Measurements from ENCODE around the gene TPSAB1. TPM values are rescaled to one million over a fixed set of nuclear protein-coding genes. Genes with fewer than 3 reads are reported as not detected.
"Not testable (repeated sequence)": the region's sequence is repeated elsewhere in the genome, so short reads cannot be mapped to it uniquely, and the experiment has no call there.

The TPSAB1 gene
- total RNA-seq, 1 experiment from 2014 or later, result not detected

- H3K79me2 ChIP-seq (ENCODE audit: low read length), result no peaks in the 10 kb centered on the region
- H4K20me1 ChIP-seq (ENCODE audit: low read length), result no peaks in the 10 kb centered on the region
- DNase-seq, result no peak
- H3K4me1 ChIP-seq (ENCODE audit: insufficient read depth, low read length), result no peaks in the 10 kb centered on the region
- intact Hi-C loops (cut with micrococcal nuclease), result no loop called here
- POLR2A ChIA-PET (ENCODE audit: unreplicated experiment), result no interaction called here
- BruUV-seq (replicated peaks), result no TSS peak
- no peaks in the 10 kb centered on the region for H3K9me2 ChIP-seq (replicated peaks; ENCODE audit: low read length)
- H3K27ac ChIP-seq (ENCODE audit: low read length), result no peak overlapping the region
- no peaks in the 10 kb centered on the region for H3K27me3 ChIP-seq (ENCODE audit: low read length)
- TF ChIP-seq CTCF (conservative IDR thresholded peaks at IDR 0.05; ENCODE audit: low read depth, low read length) (no peak), EZH2phosphoT487 (IDR thresholded peaks at IDR 0.05; ENCODE audit: borderline replicate concordance, low read length) (no peak), EZH2 (IDR thresholded peaks at IDR 0.05; ENCODE audit: low read length, unreplicated experiment) (no peak)
- no peak overlapping the region for H3K4me3 ChIP-seq (ENCODE audit: low read length)
- H3F3A ChIP-seq (ENCODE audit: low read length, unreplicated experiment), result no peaks in the 10 kb centered on the region
- CTCF ChIA-PET, result no interaction called here
- no peaks in the 10 kb centered on the region for H3K9me3 ChIP-seq (ENCODE audit: low read length)
- no peak overlapping the region for H2AFZ ChIP-seq (ENCODE audit: low read length)
- ATAC-seq, result no peak
- no peak overlapping the region for H3K9ac ChIP-seq (ENCODE audit: low read length)
- H3K36me3 ChIP-seq (ENCODE audit: low read depth, low read length), result no peaks in the 10 kb centered on the region
- no peak overlapping the region for H3K4me2 ChIP-seq (ENCODE audit: low read length)
Measured at GRCh38 chr16:1197237-1197866, 43.2 kb upstream of the TPSAB1 start.

GRCh38 chr16:1198194-1198593 is 42.3 kb upstream of the TPSAB1 start:
- ChIA-PET CTCF (no interaction called here), POLR2A (ENCODE audit: unreplicated experiment) (no interaction called here)
- DNase-seq (no peak), ATAC-seq (no peak)
- no peaks in the 10 kb centered on the region for H3K36me3 ChIP-seq (ENCODE audit: low read depth, low read length)
- no peaks in the 10 kb centered on the region for H4K20me1 ChIP-seq (ENCODE audit: low read length)
- no TSS peak for BruUV-seq (replicated peaks)
- no peaks in the 10 kb centered on the region for H3K79me2 ChIP-seq (ENCODE audit: low read length)
- H3K4me3 ChIP-seq (ENCODE audit: low read length), result no peak overlapping the region
- H3K4me1 ChIP-seq (ENCODE audit: insufficient read depth, low read length), result no peaks in the 10 kb centered on the region
- no peak overlapping the region for H3K4me2 ChIP-seq (ENCODE audit: low read length)
- no peak overlapping the region for H3K9ac ChIP-seq (ENCODE audit: low read length)
- H3F3A ChIP-seq (ENCODE audit: low read length, unreplicated experiment), result no peaks in the 10 kb centered on the region
- H3K9me3 ChIP-seq (ENCODE audit: low read length), result no peaks in the 10 kb centered on the region
- H3K27me3 ChIP-seq (ENCODE audit: low read length), result no peaks in the 10 kb centered on the region
- intact Hi-C loops (cut with micrococcal nuclease), result no loop called here
- no peak overlapping the region for H2AFZ ChIP-seq (ENCODE audit: low read length)
- TF ChIP-seq EZH2 (IDR thresholded peaks at IDR 0.05; ENCODE audit: low read length, unreplicated experiment) (no peak), CTCF (conservative IDR thresholded peaks at IDR 0.05; ENCODE audit: low read depth, low read length) (no peak), EZH2phosphoT487 (IDR thresholded peaks at IDR 0.05; ENCODE audit: borderline replicate concordance, low read length) (no peak)
- H3K9me2 ChIP-seq (replicated peaks; ENCODE audit: low read length), result no peaks in the 10 kb centered on the region
- H3K27ac ChIP-seq (ENCODE audit: low read length), result no peak overlapping the region

GRCh38 chr16:1198671-1199346 is 41.7 kb upstream of the TPSAB1 start:
- H3K27me3 ChIP-seq (ENCODE audit: low read length); ATAC-seq; H3K9ac ChIP-seq (ENCODE audit: low read length); intact Hi-C loops (cut with micrococcal nuclease); H3F3A ChIP-seq (ENCODE audit: low read length, unreplicated experiment); H3K27ac ChIP-seq (ENCODE audit: low read length); H4K20me1 ChIP-seq (ENCODE audit: low read length); H2AFZ ChIP-seq (ENCODE audit: low read length); H3K4me2 ChIP-seq (ENCODE audit: low read length); CTCF ChIA-PET; H3K9me3 ChIP-seq (ENCODE audit: low read length); H3K9me2 ChIP-seq (replicated peaks; ENCODE audit: low read length); H3K79me2 ChIP-seq (ENCODE audit: low read length); POLR2A ChIA-PET (ENCODE audit: unreplicated experiment); H3K4me3 ChIP-seq (ENCODE audit: low read length); H3K36me3 ChIP-seq (ENCODE audit: low read depth, low read length); H3K4me1 ChIP-seq (ENCODE audit: insufficient read depth, low read length); DNase-seq; BruUV-seq (replicated peaks): not testable (repeated sequence)

All from PC-3 (cell line).